HCT116 (cell line): ENCODE results near the gene TMEM179. TPM values are rescaled to one million over a fixed set of nuclear protein-coding genes. Genes with fewer than 3 reads are reported as not detected.

ENCODE experiments used
- ATAC-seq: fragments of 200-7000 bp; cut with Tn5 transposase; 2 replicates; pipeline ENCODE4 v1.9.1; 2020; ENCODE audit warnings: mild to moderate bottlenecking, moderate library complexity
- BruUV-seq: library from RNA; stranded (reverse); fragments of 400-500 nt; replicated peaks from 2 replicates; lab custom pipeline; 2021; lab: Mats Ljungman, UMichigan
- CTCF ChIA-PET: fragments of 300-600 bp; sonication (Branson Sonifier 250); formaldehyde crosslinking; loops from one replicate; lab custom pipeline; 2021; ENCODE audit warnings: antibody characterized with exemption; lab: Charles Lee
- POLR2A ChIA-PET: fragments of 300-600, 350-600 bp; sonication (Branson Sonifier 250); formaldehyde crosslinking; loops from one replicate; lab custom pipeline; 2021; ENCODE audit warnings: antibody characterized with exemption; lab: Charles Lee
- RAD21 ChIA-PET, 2 experiments: fragments of 300-600 bp; sonication (Branson Sonifier 250); formaldehyde crosslinking; loops; one replicate each; lab custom pipeline; 2023; ENCODE audit warnings: low total read pairs in 2 of 2; ENCODE audit not compliant: uncharacterized antibody in 2 of 2, unreplicated experiment in 2 of 2, low non-redundant PET in 1 of 2; lab: Charles Lee
- DNase-seq: peaks from one replicate; pipeline ENCODE4 v3.0.0-alpha.2; 2010; ENCODE audit warnings: low read depth, low spot score
- H2AFZ ChIP-seq: fragments of 200-600 bp; shearing (Covaris generic), sonication (generic); 2 replicates; pipeline ENCODE4 v1.6.1; 2017; ENCODE audit warnings: low read depth, mixed run types, mixed read lengths, antibody characterized with exemption, low read length; ENCODE audit not compliant: poor library complexity, severe bottlenecking
- H3K27ac ChIP-seq: 2 replicates; pipeline ENCODE4 v1.5.1; 2012; ENCODE audit warnings: low read depth, low read length
- H3K27me3 ChIP-seq: fragments of 200-600 bp; sonication (generic); 2 replicates; pipeline ENCODE4 v1.6.1; 2016; ENCODE audit warnings: mixed run types, low read length, mixed read lengths; ENCODE audit not compliant: insufficient read depth
- H3K36me3 ChIP-seq, 2 experiments: fragments of 200-500 bp in 1 of 2; fragments of 200-600 bp in 1 of 2; sonication (Bioruptor generic) in 1 of 2; sonication (generic) in 1 of 2; 2 replicates each; pipeline versions ENCODE4 v1.5.1 to v1.6.1; 2014 to 2016; ENCODE audit warnings: low read length in 2 of 2, inconsistent platforms in 1 of 2, mixed read lengths in 1 of 2, mixed run types in 1 of 2; ENCODE audit not compliant: insufficient read depth in 2 of 2, control insufficient read depth in 1 of 2
- H3K4me1 ChIP-seq, 2 experiments: fragments of 200-600 bp in 1 of 2; sonication (generic) in 1 of 2; 2 replicates each; pipeline versions ENCODE4 v1.5.1 to v1.6.1; 2012 to 2017; ENCODE audit warnings: low read length in 2 of 2, inconsistent platforms in 1 of 2, mild to moderate bottlenecking in 1 of 2, mixed read lengths in 1 of 2, mixed run types in 1 of 2, moderate library complexity in 1 of 2; ENCODE audit not compliant: insufficient read depth in 2 of 2, control insufficient read depth in 1 of 2
- H3K4me2 ChIP-seq: fragments of 200-600 bp; sonication (generic); 2 replicates; pipeline ENCODE4 v1.6.1; 2017; ENCODE audit warnings: mixed run types, low read length, mixed read lengths
- H3K4me3 ChIP-seq, 2 experiments: fragments of 200-600 bp in 1 of 2; sonication (generic) in 1 of 2; replicated peaks in 1 of 2; 2 replicates each; pipeline ENCODE4 v1.5.1; 2011 to 2016; ENCODE audit warnings: low read length in 2 of 2, control low read depth in 1 of 2, low read depth in 1 of 2, mild to moderate bottlenecking in 1 of 2, mixed read lengths in 1 of 2, mixed run types in 1 of 2
- H3K79me2 ChIP-seq: fragments of 200-600 bp; sonication (generic); 2 replicates; pipeline ENCODE4 v1.6.1; 2017; ENCODE audit warnings: mild to moderate bottlenecking, mixed run types, low read length, moderate library complexity, mixed read lengths; ENCODE audit not compliant: insufficient read depth
- H3K9ac ChIP-seq: fragments of 200-600 bp; sonication (generic); 2 replicates; pipeline ENCODE4 v1.6.1; 2016; ENCODE audit warnings: low read length, mixed read lengths
- H3K9me2 ChIP-seq: fragments of 200-600 bp; sonication (generic), shearing (Covaris generic); 2 replicates; pipeline ENCODE4 v1.6.1; 2017; ENCODE audit warnings: mixed run types, mild to moderate bottlenecking, moderate library complexity; ENCODE audit not compliant: insufficient read depth
- H3K9me3 ChIP-seq, 2 experiments: fragments of 200-500 bp in 1 of 2; fragments of 200-600 bp in 1 of 2; sonication (Bioruptor generic) in 1 of 2; sonication (generic) in 1 of 2; 2 replicates each; pipeline ENCODE4 v1.6.1; 2014 to 2017; ENCODE audit warnings: low read length in 2 of 2, mixed read lengths in 2 of 2, inconsistent platforms in 1 of 2, low read depth in 1 of 2, mild to moderate bottlenecking in 1 of 2, mixed run types in 1 of 2, moderate library complexity in 1 of 2; ENCODE audit not compliant: control insufficient read depth in 1 of 2, insufficient read depth in 1 of 2
- H4K20me1 ChIP-seq: fragments of 200-600 bp; sonication (generic), shearing (Covaris generic); 2 replicates; pipeline ENCODE4 v1.6.1; 2017; ENCODE audit warnings: mixed run types, mild to moderate bottlenecking, moderate library complexity; ENCODE audit not compliant: insufficient read depth
- CEBPB ChIP-seq: IDR thresholded peaks from 2 replicates; pipeline ENCODE4 v1.6.1; 2012; ENCODE audit warnings: low read depth
- ELF1 ChIP-seq: IDR thresholded peaks from 2 replicates; pipeline ENCODE4 v1.6.1; 2012; ENCODE audit warnings: low read depth, borderline replicate concordance
- EZH2 ChIP-seq: fragments of 200-600 bp; sonication (generic); IDR thresholded peaks from 2 replicates; pipeline ENCODE4 v1.6.1; 2017; ENCODE audit warnings: antibody characterized with exemption, mixed run types
- FOSL1 ChIP-seq: IDR thresholded peaks from 2 replicates; pipeline ENCODE4 v1.6.1; 2012; ENCODE audit warnings: low read depth
- POLR2AphosphoS5 ChIP-seq: IDR thresholded peaks from 2 replicates; pipeline ENCODE4 v1.6.1; 2011; ENCODE audit warnings: mild to moderate bottlenecking, low read depth, low read length, moderate library complexity
- SRF ChIP-seq: IDR thresholded peaks from 2 replicates; pipeline ENCODE4 v1.6.1; 2012; ENCODE audit warnings: low read depth
- intact Hi-C: fragments of 100-400 bp; cut with micrococcal nuclease; formaldehyde crosslinking; loops from 2 replicates; pipeline ENCODE4 v1.10.0; 2022
- total RNA-seq: library from RNA; stranded (reverse); gene quantifications from one replicate; pipeline ENCODE4 v1.2.1, GENCODE V29; 2021; ENCODE audit not compliant: unreplicated experiment
- TF ChIP-seq, protein P1 (sequence below): IDR thresholded peaks from 2 replicates; pipeline ENCODE4 v1.6.1; 2011; ENCODE audit warnings: mild to moderate bottlenecking, low read length, moderate library complexity; ENCODE audit not compliant: insufficient replicate concordance; ENCODE audit errors: extremely low read depth
- TF ChIP-seq, protein P2 (sequence below): IDR thresholded peaks from 2 replicates; pipeline ENCODE4 v1.6.1; 2012

Gene TMEM179
- total RNA-seq, 1 experiment from 2014 or later: not detected

DNA sequence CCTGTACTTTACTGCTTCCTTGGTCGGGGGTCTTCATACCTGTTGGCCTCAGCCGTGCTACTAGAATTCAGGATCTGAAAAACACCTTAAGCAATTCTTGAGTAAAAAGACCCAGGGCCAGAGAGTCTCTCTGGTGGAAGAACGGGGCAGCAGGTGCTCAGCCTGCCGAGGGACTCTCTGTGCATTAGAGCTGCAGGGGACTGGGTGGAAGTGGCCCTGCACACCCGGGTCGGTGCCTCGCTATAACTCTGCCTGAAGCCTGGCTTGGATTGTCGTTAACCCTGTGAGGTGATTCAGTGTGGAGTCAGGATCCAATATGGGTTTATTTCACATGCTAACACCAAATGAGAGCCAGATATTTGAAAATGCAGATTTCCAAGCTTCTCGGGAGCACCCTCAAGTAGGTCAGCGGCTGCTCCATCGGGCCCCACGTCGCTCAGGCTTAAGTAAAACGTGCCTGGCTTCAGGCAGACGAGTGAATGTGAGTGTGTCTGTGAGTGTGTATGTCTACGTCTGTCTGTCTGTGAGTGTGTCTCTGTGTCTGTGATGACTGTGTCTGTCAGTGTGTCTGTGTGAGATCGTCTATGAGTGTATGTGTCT, 60.1 kb downstream of the TMEM179 start:
- H4K20me1 ChIP-seq: no peaks in the 10 kb centered on the region
- CTCF ChIA-PET: no interaction called here
- H3K27ac ChIP-seq: no peak overlapping the region
- H2AFZ ChIP-seq: no peak overlapping the region
- intact Hi-C loops: no loop called here
- H3K27me3 ChIP-seq: peaks cover 40% of the 10 kb centered on the region
- TF ChIP-seq EZH2: no peak
- no peak for TF ChIP-seq SRF
- TF ChIP-seq, protein P1, sequence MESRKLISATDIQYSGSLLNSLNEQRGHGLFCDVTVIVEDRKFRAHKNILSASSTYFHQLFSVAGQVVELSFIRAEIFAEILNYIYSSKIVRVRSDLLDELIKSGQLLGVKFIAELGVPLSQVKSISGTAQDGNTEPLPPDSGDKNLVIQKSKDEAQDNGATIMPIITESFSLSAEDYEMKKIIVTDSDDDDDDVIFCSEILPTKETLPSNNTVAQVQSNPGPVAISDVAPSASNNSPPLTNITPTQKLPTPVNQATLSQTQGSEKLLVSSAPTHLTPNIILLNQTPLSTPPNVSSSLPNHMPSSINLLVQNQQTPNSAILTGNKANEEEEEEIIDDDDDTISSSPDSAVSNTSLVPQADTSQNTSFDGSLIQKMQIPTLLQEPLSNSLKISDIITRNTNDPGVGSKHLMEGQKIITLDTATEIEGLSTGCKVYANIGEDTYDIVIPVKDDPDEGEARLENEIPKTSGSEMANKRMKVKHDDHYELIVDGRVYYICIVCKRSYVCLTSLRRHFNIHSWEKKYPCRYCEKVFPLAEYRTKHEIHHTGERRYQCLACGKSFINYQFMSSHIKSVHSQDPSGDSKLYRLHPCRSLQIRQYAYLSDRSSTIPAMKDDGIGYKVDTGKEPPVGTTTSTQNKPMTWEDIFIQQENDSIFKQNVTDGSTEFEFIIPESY: no peak
- TF ChIP-seq POLR2AphosphoS5: no peak
- TF ChIP-seq, protein P2, sequence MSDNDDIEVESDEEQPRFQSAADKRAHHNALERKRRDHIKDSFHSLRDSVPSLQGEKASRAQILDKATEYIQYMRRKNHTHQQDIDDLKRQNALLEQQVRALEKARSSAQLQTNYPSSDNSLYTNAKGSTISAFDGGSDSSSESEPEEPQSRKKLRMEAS: no peak
- no peak for TF ChIP-seq ELF1
- no peak for TF ChIP-seq CEBPB
- no peak for TF ChIP-seq FOSL1
- TF ChIP-seq, all 23 proteins: peak for 0
- ATAC-seq (no peak), DNase-seq (no peak)
- Histone ChIP-seq H3K9ac (no peak overlapping the region), H3K9me3 (no peaks in the 10 kb centered on the region), H3K4me2 (no peak overlapping the region), H3K4me3 (no peak overlapping the region), H3K9me2 (no peaks in the 10 kb centered on the region), H3K4me1 (no peaks in the 10 kb centered on the region), H3K79me2 (no peaks in the 10 kb centered on the region), H3K36me3 (no peaks in the 10 kb centered on the region)
- ChIA-PET RAD21 (no interaction called here), POLR2A (no interaction called here)
- BruUV-seq: no TSS peak
